Sigmoid colon (tissue), 4 donors: ENCODE measurements around the gene RIT2.

Experiments used
- CTCF ChIP-seq, 4 experiments: fragments of 450-650 bp in 3 of 4; fragments of 200-600 bp in 1 of 4; IDR thresholded peaks; one replicate each; pipeline ENCODE4 v1.5.1; 2016 to 2019; ENCODE audit warnings: antibody characterized with exemption in 4 of 4, mild to moderate bottlenecking in 3 of 4, moderate library complexity in 2 of 4
- EP300 ChIP-seq, 4 donors: sonication (generic); formaldehyde crosslinking; IDR thresholded peaks; one replicate each; pipeline ENCODE4 v1.6.1; 2017; ENCODE audit warnings: antibody characterized with exemption in 4 of 4
- POLR2A ChIP-seq, 2 donors: fragments of 450-650 bp; IDR thresholded peaks; one replicate each; pipeline ENCODE4 v1.6.1; 2016; ENCODE audit warnings: antibody characterized with exemption in 2 of 2, mild to moderate bottlenecking in 2 of 2, moderate library complexity in 2 of 2
- POLR2AphosphoS5 ChIP-seq, 4 donors: sonication (generic); formaldehyde crosslinking; IDR thresholded peaks; one replicate each; pipeline ENCODE4 v1.6.1; 2017; ENCODE audit warnings: antibody characterized with exemption in 4 of 4

- TF ChIP-seq CTCF (IDR thresholded peaks at IDR 0.05) (no peak), POLR2A (IDR thresholded peaks at IDR 0.05) (no peak), POLR2AphosphoS5 (IDR thresholded peaks at IDR 0.05) (no peak), EP300 (IDR thresholded peaks at IDR 0.05) (no peak)
Observed at GRCh38 chr18:43159926-43160325, 44.4 kb upstream of the RIT2 start.
